Stimulated activated CD4-positive, alpha-beta T cell treated with anti-CD3 and anti-CD28 coated beads, Interleukin-4, amount 100 ng/mL, for 24 hours (primary cell): ENCODE results near the gene UBE2N.

Source experiments
- DNase-seq: peaks from one replicate; pipeline ENCODE4 v3.0.0-alpha.2; 2020

UBE2N gene

DNA sequence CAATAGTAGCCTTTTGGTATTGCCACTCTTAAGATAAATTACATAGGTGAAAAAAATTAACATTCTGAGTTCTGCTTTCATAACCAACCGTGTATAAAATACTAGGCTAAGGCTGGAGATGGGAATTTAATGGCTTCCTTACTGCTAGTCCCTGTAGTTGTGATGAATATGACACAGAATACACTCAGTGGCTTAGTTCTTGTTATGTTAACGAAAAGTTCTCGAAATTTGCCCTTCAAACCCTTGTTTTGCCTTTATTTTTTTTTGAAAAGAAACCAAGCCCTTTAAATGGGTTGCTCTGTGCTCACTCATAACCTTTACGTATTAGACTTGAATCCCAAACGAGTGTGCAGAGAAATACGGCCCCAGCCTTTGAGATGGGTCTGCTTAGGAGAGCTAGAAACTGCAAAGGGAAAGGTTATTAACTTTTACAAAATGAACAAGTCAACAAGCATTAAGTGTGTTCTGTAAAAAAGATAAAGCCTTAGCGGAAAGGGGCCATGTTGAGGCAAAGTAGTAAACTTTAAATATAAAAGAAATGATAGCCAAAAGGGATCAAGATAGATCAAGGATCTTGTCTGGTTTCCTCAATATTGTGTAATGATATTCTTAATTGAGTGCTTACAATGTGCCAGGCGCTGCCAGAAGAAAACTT, 62.3 kb downstream of the UBE2N start:
- no peak for DNase-seq

DNA sequence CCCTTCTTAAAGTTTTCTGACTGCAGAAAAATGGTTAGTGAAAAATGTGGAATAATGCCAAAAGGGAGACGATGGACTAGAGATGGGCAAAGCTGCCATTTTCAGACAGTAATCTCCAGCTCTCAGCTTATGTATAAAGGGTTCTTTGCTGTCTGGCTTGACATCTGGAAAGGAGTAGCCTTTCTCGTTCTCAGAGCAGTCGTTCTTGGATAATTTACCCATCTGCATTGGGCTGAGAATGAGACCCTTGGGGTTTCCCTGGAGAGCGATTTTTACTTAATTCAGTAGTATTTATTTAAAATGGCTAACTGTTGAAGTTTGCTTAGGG, 62.8 kb downstream of the UBE2N start:
- no peak for DNase-seq

DNA sequence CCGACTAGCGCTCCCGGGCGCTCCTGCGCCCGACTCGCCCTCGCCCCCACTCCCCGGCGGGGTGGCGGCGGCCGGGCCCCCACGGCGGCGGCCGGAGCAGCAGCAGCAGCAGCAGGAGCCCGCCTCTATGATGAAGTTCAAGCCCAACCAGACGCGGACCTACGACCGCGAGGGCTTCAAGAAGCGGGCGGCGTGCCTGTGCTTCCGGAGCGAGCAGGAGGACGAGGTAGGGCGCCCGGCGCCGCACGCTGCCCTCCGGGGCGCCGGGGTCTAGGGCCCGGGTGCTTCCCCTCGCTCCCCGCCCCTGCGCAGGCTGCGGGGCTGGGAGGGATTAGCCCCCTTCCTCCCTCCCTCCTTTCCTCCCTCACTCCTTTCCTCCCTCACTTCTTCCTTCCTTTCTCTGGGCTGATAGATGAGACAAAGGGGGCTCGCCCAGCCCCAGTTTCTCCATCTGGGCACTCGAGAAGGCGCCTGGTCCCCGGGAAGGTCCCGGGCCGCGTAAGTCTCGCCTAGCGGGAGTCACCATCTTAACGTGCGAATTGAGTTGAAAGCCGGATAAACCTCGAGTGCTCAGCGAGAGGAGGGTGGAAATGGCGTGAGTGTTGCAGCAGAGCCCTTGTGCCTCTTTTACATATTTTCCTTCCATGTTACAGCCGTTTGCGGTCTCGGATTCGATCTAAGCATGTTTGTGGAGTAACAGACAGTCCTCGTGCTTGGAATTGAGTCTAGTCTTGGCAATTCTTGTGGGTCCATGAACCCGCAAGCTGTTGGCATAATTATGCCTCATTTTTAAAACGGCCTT, 63.4 kb downstream of the UBE2N start:
- DNase-seq, result peak; percentile 68

DNA sequence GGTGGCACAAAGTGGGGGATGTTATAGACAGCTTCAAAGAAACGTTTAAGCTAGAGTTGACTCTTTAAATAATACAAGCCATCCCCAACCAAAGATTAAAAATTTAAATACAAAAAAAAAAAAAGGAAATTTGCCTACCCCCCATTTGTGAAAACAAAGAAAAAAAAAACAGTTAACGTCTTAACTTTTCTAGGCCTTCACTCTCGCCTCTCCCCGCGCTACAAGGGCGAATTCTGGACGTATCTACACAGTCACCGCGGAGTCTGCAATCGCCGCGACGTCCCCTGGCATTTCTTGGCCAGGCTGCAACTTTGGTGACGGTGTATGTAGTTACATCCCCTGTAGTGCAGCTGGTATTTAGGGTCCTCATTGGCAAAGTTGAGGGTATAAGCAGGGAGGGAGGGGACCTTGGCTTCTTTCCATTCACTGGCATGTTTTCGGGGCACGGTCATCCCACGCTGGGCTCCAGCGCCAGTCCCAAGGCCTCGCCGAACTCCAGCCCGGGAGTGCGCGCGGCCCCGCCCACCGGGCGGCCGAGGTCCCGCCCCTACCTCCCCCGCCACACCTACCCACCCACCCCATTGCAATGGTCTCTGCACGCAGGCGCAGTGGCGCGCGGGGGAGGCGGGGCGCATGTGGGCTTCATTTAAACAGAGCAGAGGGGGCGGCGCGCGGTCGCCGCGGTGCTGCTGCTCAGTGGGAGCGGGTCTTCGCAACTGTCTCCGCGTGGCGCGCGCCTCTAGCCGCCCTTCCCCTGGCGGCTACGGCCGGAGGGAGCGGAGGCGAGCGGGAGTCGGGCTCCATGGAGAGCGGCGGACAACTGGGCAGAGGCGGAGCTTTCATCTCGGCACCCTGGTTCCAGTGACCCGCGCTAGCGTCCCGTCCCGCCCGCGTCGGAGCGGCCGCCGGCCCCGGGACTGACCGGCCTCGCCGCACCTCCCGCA, 64.2 kb downstream of the UBE2N start, which contains the start of gene NUDT4:
NUDT4 (plus strand) TSS at position 674 of the 944 bp plus-strand sequence. CDS start 398 bp downstream, outside the sequence.
- DNase-seq, result peak; percentile 96

DNA sequence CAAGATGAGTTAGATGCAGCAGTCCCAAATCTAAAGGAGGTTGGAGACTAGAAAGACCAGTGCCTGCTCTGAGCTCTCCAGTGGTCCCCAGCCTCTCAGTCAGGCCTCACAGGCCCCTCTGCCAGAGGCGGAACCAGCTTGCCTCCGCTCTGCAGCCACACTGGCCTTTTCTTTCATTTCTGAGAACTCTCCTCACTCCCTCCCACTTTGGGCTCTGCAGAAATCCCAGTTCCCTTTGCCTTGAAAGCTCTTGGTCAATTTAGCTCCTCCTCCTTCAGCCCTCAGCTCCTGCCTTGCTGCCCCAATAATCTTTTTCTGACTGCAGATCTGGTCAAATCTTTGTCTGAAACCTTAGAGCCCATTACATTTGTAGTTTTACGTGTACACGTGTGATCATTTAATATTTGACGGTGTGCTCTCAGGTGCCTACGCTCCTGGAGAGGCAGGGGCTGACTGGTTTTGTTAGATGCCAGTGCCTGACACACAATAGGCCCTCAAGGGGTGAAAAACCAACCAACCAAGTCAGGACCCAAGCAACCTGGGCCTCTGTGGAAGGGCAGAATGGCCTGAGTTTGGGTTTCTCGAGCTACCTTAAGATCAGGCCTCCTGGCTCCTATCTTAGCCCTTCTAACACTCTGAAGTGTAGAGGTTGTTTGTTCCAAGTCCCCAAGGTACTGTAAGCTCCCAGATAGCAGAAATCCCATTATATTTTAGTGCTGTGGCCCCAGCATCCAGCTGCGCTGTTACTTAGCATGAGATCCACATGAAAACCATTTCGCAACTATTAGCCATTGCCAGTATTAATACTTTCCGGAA, 65.1 kb downstream of the UBE2N start:
- DNase-seq, result no peak

DNA sequence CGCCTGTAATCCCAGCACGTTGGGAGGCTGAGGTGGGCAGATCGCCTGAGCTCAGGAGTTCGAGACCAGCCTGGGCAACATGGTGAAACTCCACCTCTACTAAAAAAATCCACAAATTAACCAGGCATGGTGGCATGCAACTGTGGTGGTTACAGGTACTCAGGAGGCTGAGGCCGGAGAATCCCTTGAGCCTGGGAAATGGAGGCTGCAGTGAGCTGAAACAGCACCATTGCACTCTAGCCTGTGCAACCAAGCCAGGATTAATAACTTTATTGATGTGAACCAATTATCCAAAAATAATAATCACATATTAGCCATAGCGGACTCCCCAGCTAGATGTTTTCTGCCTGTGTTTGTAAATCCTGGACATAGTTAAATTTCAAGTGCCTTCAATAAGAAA, 65.8 kb downstream of the UBE2N start:
- no peak for DNase-seq

DNA sequence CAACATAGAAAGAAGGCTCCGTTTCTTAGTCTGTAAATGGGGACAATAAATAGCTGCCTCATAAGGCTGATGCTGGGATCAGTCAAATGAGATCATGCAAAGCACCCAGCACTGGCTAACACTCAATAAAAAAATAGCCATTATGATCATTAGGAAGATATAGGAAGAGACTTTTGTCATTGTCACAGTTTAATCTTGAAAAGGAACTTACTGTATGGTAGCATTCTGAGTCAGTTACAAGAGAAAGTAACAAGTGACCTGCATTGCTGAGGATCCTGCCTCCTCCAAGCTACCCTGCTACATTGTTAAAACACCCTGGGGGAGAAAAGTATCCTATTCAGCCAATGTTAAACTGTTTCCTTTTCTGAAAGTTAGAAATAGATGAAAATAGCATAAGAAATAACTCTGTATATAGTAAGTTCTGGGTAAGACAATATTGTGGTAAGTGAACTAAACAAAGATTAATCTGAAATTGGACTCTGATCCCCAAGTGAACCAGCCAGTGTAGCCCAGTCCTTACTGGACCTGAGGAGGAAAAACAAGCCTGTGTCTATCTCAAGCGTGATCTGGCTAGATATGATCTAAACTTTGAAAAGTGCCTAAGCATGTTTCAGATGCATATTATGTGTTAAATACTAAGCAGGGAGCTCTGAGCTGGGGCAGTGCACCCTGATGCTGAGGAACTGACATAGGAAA, 67.6 kb downstream of the UBE2N start:
- DNase-seq, result no peak

DNA sequence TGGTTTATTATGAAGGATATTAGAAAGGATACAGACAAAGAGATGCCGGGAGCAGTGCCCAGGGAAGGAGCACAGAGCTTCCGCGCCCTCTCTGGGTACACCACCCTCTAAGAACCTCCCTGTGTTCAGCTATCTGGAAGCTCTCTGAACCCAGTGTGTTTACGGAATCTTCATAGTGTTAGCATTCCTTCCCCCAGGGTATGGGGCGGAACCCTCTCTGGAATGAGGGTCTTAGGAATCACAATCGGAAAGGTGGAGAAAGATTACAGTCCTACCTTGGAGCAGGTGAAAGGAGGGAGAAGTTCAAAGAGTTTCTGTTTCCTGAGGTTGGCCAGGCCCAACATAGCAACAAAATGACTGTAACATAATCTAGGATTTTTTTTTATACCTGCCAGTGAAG, 70.8 kb downstream of the UBE2N start:
- no peak for DNase-seq

DNA sequence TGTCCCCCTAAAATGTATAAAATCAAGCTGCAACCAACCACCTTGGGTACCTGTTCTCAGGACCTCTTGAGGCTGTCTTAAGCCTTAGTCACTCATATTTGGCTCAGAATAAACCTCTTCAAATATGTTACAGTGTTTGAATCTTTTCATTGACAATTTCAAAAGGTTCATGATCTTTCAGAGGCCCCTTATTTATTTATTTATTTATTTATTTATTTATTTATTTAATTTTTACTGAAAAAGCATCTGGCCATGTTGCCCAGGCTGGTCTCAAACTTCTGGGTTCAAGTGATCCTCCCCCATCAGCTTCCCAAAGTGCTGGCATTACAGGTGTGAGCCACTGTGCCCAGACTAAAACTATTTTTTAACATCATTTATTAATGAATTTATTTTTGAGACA, 72.2 kb downstream of the UBE2N start:
- DNase-seq, result no peak

DNA sequence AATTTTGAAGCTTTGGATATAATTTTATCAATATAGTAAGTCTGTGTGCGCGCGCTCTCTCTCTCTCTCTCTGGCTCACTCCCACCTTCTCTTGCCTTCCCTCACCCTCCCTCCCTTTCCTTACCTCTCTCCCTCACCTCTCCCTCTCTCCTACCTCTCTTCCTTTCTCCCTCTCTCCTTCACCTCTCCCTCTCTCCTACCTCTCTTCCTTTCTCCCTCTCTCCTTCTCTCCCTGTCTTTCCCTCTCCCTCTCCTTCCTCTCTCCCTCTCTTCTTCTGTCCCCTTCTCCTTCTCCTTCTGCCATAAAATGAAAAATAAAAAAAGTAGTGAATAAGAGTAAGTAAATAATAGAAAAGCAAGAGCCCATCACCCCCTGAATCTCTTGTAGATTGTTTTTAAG, 73.0 kb downstream of the UBE2N start:
- DNase-seq, result no peak

DNA sequence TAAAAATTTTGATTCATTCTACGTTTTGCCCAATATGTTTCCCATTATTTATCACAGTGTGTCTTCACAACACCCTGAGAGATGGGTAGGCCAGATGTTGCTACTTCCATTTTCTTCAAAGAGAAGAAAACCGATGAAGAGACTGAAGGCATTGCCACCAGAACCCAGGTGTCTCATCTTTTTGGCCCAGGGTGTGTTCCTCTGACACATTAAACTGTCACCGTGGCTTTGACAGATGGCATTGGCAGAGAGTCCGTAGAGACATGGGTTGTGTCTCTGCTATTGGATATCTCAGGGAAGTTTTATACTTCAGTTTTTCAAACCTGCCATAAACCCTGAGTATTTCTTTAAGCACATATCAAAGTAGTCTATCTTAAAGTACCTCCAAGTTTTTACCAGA, 75.3 kb downstream of the UBE2N start:
- no peak for DNase-seq

DNA sequence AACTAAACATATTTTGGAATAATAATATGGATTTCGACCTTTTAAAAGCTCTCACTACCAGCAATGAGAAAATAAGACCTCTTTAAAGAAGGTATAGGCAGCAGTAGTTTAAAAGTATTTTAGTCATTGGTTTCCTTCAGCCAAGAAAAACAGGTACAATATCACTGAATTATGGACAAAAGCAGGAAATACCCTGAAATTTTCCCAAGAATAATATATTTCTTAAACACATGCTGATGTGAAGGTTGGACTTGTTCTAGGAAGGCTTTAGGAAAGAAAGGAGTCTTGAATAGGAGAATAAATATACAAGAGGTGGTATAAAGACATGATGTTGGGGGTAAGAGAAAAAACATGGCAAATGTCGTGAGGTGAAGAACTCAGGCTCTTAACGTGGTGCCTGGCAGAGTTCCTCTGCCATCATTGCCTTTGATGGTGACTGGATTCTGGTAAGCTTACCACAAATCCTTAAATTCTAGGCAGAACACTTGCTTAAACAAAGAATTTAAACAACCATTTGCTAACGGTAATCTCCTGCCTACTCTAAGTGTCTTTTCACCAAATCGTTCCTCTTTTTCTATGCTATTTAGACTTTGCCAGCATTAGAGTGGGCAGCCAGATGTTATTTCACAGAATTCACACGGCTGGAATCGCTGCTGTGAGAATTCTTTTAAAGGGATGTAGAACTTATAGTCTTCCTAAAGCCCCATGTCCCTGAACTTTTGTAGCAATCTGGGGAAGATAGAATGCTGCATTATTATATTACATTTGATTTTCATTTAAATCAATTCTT, 75.9 kb downstream of the UBE2N start:
- DNase-seq, result no peak

DNA sequence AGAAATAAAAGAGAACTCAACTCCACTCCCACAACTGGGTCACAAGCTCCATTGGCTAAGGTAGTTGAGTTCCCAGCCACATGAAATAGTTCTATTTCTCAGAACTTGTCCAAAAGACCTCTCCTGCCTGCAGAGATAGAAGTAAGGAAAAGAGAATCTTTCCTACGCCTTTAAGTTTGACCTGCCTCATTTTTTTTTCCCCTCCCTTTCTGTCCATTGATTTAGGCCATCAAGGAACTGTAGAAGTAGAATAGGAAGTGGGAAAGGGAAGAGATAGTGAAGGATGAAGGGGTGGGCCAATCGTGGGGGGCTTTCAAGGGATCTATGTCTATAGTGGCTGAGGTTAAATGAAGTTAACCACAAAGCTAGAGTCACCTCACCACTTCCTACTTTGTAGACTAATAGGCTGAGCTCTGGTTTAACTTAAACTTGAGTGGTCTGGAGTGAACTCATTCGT, 77.9 kb downstream of the UBE2N start:
- DNase-seq, result no peak

DNA sequence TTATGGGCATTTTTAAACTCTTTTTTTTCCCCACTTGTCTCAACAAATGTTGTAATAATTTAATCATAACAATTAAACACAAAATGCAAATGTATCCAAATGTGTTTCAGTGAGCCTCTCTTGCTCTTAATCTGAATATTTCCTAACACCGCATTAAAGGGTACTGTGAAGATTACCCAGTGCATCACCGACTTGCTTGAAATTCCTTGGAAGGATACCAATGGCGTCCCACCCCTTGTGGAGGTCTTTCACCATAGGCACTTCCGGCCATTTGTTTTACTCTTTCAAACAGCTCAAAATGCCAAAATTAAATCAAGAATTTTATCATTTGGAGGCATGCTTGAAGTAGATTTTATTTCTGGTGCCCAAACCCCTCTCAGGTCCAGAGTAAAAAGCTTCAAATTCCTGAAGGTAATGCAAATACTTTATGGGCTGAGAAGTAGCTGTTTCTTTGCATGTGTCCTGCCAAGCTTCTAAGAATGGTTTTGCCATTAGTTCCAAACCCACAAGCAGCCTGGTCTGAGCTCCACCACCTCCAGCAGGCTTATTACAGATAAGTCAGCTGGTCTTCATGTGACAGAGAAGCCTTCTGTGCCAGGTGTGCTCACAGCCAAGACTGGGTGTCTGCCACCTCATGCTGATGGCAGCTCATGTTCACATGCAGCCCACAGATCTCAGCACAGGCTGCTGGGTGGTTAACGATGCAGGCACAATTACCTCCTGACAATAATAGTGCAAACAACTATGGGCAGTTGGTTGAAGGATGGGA, 80.4 kb downstream of the UBE2N start:
- DNase-seq, result no peak

DNA sequence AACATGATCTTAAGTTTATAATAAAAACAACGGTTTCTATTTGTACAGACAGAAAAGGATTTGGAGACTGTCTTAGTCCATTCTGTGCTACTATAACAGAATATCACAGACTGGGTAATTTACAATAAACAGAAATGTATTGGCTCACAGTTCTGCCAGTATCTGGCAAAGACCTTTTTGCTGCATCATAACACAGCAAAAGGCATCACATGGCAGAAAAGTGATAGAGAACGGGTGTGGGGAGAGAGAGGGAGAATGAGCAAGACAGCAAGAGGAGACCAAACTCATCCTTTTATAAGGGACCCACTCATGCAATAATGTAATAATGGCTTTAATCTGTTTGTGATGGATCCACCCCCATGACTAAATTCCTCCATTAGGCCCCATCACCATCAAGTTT, 81.1 kb downstream of the UBE2N start:
- DNase-seq, result no peak

DNA sequence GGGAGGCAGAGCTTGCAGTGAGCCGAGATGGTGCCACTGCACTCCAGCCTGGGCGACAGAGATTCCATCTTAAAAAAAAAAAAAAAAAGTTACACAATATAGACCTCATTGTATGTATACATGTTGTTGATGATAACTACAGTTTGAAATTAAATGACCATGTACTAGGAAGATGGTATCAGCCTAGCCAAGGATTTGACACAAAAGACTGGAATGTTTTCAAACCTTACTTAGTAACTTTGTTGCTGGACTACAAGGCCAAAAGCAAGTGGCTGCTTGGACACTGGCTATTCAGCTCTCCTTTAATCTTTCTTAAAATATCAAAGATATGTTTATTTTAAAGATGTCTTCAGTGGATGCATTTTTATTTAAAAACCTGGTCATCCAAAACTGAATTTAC, 82.9 kb downstream of the UBE2N start:
- no peak for DNase-seq

DNA sequence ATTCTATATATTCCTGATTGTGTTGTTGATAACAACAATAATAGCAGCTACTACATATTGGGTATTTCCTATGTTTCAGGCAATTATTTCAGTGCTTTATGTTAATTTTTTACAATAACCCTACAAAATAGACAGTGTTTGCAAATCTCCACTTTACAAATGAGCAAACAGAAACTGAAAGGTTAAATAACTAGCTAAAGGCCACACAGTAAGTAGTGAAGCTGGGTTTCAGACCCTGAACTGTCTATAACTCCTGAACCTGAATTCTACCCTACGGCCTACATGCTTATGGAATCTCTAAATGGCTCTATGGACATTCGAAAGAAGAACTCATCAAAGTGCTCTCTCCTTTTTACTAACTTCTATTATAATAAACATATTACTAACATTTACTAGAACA, 83.7 kb downstream of the UBE2N start:
- DNase-seq, result no peak

DNA sequence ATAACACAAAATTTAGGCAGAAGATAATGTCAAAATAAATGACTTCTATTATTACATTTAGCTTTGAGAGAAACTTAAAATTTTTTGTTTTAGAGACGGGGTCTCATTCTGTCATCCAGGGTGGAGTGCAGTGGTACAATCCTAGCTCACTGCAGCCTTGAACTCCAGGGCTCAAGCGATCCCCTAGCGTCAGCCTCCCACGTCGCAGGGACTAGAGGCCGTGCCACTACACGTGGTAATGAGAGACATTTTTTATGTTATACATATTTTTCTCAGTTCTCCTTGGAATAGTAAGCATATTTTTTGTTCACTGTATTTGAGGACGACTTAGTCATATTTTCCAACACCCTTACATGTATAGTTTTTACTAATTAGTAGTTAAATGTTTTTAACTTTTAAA, 85.5 kb downstream of the UBE2N start:
- no peak for DNase-seq
